H9 (cell line): ENCODE data around the gene STAU1. TPM values are rescaled to one million over a fixed set of nuclear protein-coding genes. Genes with fewer than 3 reads are reported as not detected.

Source experiments
- DNase-seq: peaks from one replicate; pipeline ENCODE4 v3.0.0-alpha.2; 2017
- H2AFZ ChIP-seq: one replicate; pipeline ENCODE4 v1.6.1; 2013; ENCODE audit warnings: mild to moderate bottlenecking, low read length, control low read depth, moderate library complexity
- H2AK5ac ChIP-seq: 2 replicates; pipeline ENCODE4 v1.6.1; 2013; ENCODE audit warnings: low read length, control low read depth, mixed read lengths; ENCODE audit not compliant: insufficient read length
- H2BK120ac ChIP-seq: one replicate; pipeline ENCODE4 v1.6.1; 2013; ENCODE audit warnings: low read depth, mild to moderate bottlenecking, low read length, control low read depth, inconsistent platforms; ENCODE audit not compliant: poor library complexity, severe bottlenecking
- H2BK12ac ChIP-seq: 2 replicates; pipeline ENCODE4 v1.6.1; 2013; ENCODE audit warnings: low read length, control low read depth, mixed read lengths, low read depth; ENCODE audit not compliant: insufficient read length
- H2BK15ac ChIP-seq: 2 replicates; pipeline ENCODE4 v1.6.1; 2013; ENCODE audit warnings: low read depth, low read length, control low read depth
- H2BK20ac ChIP-seq: one replicate; pipeline ENCODE4 v1.6.1; 2013; ENCODE audit warnings: low read depth, mild to moderate bottlenecking, low read length, control low read depth, inconsistent platforms; ENCODE audit not compliant: poor library complexity, severe bottlenecking
- H2BK5ac ChIP-seq: 2 replicates; pipeline ENCODE4 v1.6.1; 2013; ENCODE audit warnings: low read length, control low read depth, mixed read lengths; ENCODE audit not compliant: insufficient read length
- H3K14ac ChIP-seq: 2 replicates; pipeline ENCODE4 v1.6.1; 2013; ENCODE audit warnings: low read length, control low read depth; ENCODE audit not compliant: insufficient read depth
- H3K18ac ChIP-seq: 2 replicates; pipeline ENCODE4 v1.6.1; 2013; ENCODE audit warnings: low read depth, mild to moderate bottlenecking, mixed read lengths, low read length, control low read depth; ENCODE audit not compliant: insufficient read length
- H3K23ac ChIP-seq: 2 replicates; pipeline ENCODE4 v1.6.1; 2013; ENCODE audit warnings: low read length, control low read depth, mixed read lengths, low read depth; ENCODE audit not compliant: insufficient read length
- H3K23me2 ChIP-seq: 2 replicates; pipeline ENCODE4 v1.6.1; 2013; ENCODE audit warnings: low read depth, mild to moderate bottlenecking, mixed read lengths, low read length, control low read depth; ENCODE audit not compliant: insufficient read length, poor library complexity, severe bottlenecking
- H3K27ac ChIP-seq: 2 replicates; pipeline ENCODE4 v1.5.1; 2013; ENCODE audit warnings: low read length, control low read depth, mixed read lengths, low read depth; ENCODE audit not compliant: insufficient read length
- H3K27me3 ChIP-seq: 2 replicates; pipeline ENCODE4 v1.6.1; 2013; ENCODE audit warnings: low read length, control low read depth, inconsistent platforms; ENCODE audit not compliant: insufficient read depth
- H3K4ac ChIP-seq: 2 replicates; pipeline ENCODE4 v1.6.1; 2013; ENCODE audit warnings: low read depth, mild to moderate bottlenecking, control low read depth, inconsistent platforms, low read length, moderate library complexity
- H3K4me1 ChIP-seq: 2 replicates; pipeline ENCODE4 v1.6.1; 2013; ENCODE audit warnings: low read length, control low read depth, inconsistent platforms; ENCODE audit not compliant: insufficient read depth
- H3K4me2 ChIP-seq: 2 replicates; pipeline ENCODE4 v1.6.1; 2013; ENCODE audit warnings: low read length, control low read depth, mixed read lengths; ENCODE audit not compliant: insufficient read length, insufficient read depth
- H3K56ac ChIP-seq: 2 replicates; pipeline ENCODE4 v1.6.1; 2013; ENCODE audit warnings: low read depth, mild to moderate bottlenecking, mixed read lengths, low read length, control low read depth; ENCODE audit not compliant: insufficient read length
- H3K79me1 ChIP-seq: 2 replicates; pipeline ENCODE4 v1.6.1; 2013; ENCODE audit warnings: low read depth, mild to moderate bottlenecking, moderate library complexity, low read length, control low read depth, inconsistent platforms; ENCODE audit not compliant: insufficient read depth, poor library complexity, severe bottlenecking
- H3K79me2 ChIP-seq: 2 replicates; pipeline ENCODE4 v1.6.1; 2013; ENCODE audit warnings: low read length, control low read depth, inconsistent platforms; ENCODE audit not compliant: insufficient read depth
- H3K9ac ChIP-seq: 2 replicates; pipeline ENCODE4 v1.6.1; 2013; ENCODE audit warnings: low read length, control low read depth, mixed read lengths; ENCODE audit not compliant: insufficient read length; ENCODE audit errors: extremely low read depth
- H3K9me3 ChIP-seq: one replicate; pipeline ENCODE4 v1.6.1; 2013; ENCODE audit warnings: low read depth, low read length, inconsistent platforms; ENCODE audit not compliant: control insufficient read depth
- H3T11ph ChIP-seq: one replicate; pipeline ENCODE4 v1.6.1; 2013; ENCODE audit warnings: mild to moderate bottlenecking, low read length, control low read depth, inconsistent platforms
- H4K20me1 ChIP-seq: one replicate; pipeline ENCODE4 v1.6.1; 2013; ENCODE audit not compliant: control insufficient read depth, insufficient read length, insufficient read depth
- H4K5ac ChIP-seq: 2 replicates; pipeline ENCODE4 v1.6.1; 2013; ENCODE audit warnings: low read depth, mild to moderate bottlenecking, mixed read lengths, low read length, control low read depth; ENCODE audit not compliant: insufficient read length
- H4K8ac ChIP-seq: replicated peaks from 2 replicates; pipeline ENCODE4 v1.6.1; 2013; ENCODE audit warnings: low read length, control low read depth, mixed read lengths, low read depth; ENCODE audit not compliant: insufficient read length
- H4K91ac ChIP-seq: 2 replicates; pipeline ENCODE4 v1.6.1; 2013; ENCODE audit warnings: low read depth, mild to moderate bottlenecking, moderate library complexity, mixed read lengths, low read length, control low read depth; ENCODE audit not compliant: insufficient read length
- H3K27ac Mint-ChIP-seq, 3 experiments: 2 replicates in 2 of 3; 3 replicates in 1 of 3; pipeline ENCODE4 v1.8.0; 2020 to 2021; ENCODE audit warnings: mixed read lengths in 3 of 3, mild to moderate bottlenecking in 1 of 3, moderate library complexity in 1 of 3
- H3K27me3 Mint-ChIP-seq: 2 replicates; pipeline ENCODE4 v1.8.0; 2021; ENCODE audit warnings: low read depth, mild to moderate bottlenecking, moderate library complexity, mixed read lengths
- H3K36me3 Mint-ChIP-seq, 3 experiments: 2 replicates in 2 of 3; 3 replicates in 1 of 3; pipeline ENCODE4 v1.8.0; 2020 to 2021; ENCODE audit warnings: low read depth in 3 of 3, mixed read lengths in 3 of 3; ENCODE audit not compliant: insufficient read depth in 1 of 3
- H3K4me1 Mint-ChIP-seq, 2 experiments: 2 replicates each; pipeline ENCODE4 v1.8.0; 2020; ENCODE audit warnings: mixed read lengths in 2 of 2
- H3K4me3 Mint-ChIP-seq, 2 experiments: 2 replicates in 1 of 2; 3 replicates in 1 of 2; pipeline ENCODE4 v1.8.0; 2020 to 2021; ENCODE audit warnings: mild to moderate bottlenecking in 2 of 2, mixed read lengths in 2 of 2, moderate library complexity in 1 of 2
- H3K9me3 Mint-ChIP-seq, 2 experiments: 2 replicates in 1 of 2; 3 replicates in 1 of 2; pipeline ENCODE4 v1.8.0; 2020; ENCODE audit warnings: mild to moderate bottlenecking in 2 of 2, mixed read lengths in 2 of 2, moderate library complexity in 1 of 2
- CTCF ChIP-seq: fragments of 200-600 bp; sonication (generic); conservative IDR thresholded peaks from 3 replicates; pipeline ENCODE4 v1.8.0; 2021; ENCODE audit warnings: antibody characterized with exemption, mild to moderate bottlenecking
- WGBS: extraction: QIAGEN DNeasy Blood & Tissue Kit; methylation state at CpG from one replicate; pipeline ENCODE4 v1.1.7; 2013; ENCODE audit warnings: missing lambda C conversion rate, low lambda C conversion rate, mixed read lengths; ENCODE audit not compliant: insufficient read length; ENCODE audit errors: extremely low coverage; 5-methylcytosine and 5-hydroxymethylcytosine counted together
- total RNA-seq: library from RNA; stranded (reverse); gene quantifications from 2 replicates; pipeline ENCODE4 v1.2.1, GENCODE V29; 2021

The STAU1 gene
- total RNA-seq, 1 experiment from 2014 or later = 106 TPM

GRCh38 chr20:49122920-49123319 lies 65.2 kb downstream of the STAU1 start:
- WGBS = no CpG with 5 or more reads among the region's 13 CpGs
- Histone ChIP-seq H2BK12ac (no peak overlapping the region), H2AFZ (no peak overlapping the region), H4K5ac (no peak overlapping the region), H2BK5ac (no peak overlapping the region), H3K4me2 (no peak overlapping the region), H2BK20ac (no peak overlapping the region), H2BK120ac (no peak overlapping the region), H2AK5ac (no peak overlapping the region), H3K79me1 (no peaks in the 10 kb centered on the region), H4K20me1 (no peaks in the 10 kb centered on the region), H3K23ac (no peak overlapping the region), H3K18ac (no peak overlapping the region), H3K9ac (no peak overlapping the region), H3K27me3 (no peaks in the 10 kb centered on the region), H3K27ac (no peak overlapping the region), H3K9me3 (no peaks in the 10 kb centered on the region), H3K4me1 (no peaks in the 10 kb centered on the region), H4K91ac (no peak overlapping the region), H3K4ac (no peak overlapping the region), H3K56ac (no peak overlapping the region), H3K23me2 (no peaks in the 10 kb centered on the region), H2BK15ac (no peak overlapping the region), H3K79me2 (no peaks in the 10 kb centered on the region), H4K8ac (no peak overlapping the region), H3K14ac (no peak overlapping the region), H3T11ph (no peak overlapping the region)
- no peaks in the 10 kb centered on the region for H3K4me1 Mint-ChIP-seq
- peaks cover 31 to 80% (median 69%) of the 10 kb centered on the region in 3 experiments for H3K36me3 Mint-ChIP-seq
- no peak for DNase-seq
- H3K9me3 Mint-ChIP-seq = no peaks in the 10 kb centered on the region
- TF ChIP-seq CTCF = no peak
- no peaks in the 10 kb centered on the region for H3K27me3 Mint-ChIP-seq
- H3K4me3 Mint-ChIP-seq = no peak overlapping the region
- H3K27ac Mint-ChIP-seq = no peak overlapping the region
